Inflammatory macrophage treated with lipopolysaccharide for 1 hour (primary cell): ENCODE measurements around the gene HTATIP2.
A peak's percentile ranks its signal among the peaks of the same experiment; 100 is the strongest.
"Not testable (repeated sequence)": the region's sequence is repeated elsewhere in the genome, so short reads cannot be mapped to it uniquely, and the experiment has no call there.

ENCODE experiments used
- DNase-seq, 2 donors: peaks; one replicate each; pipeline ENCODE4 v3.0.0-alpha.2; 2020 to 2022

HTATIP2 gene

DNA sequence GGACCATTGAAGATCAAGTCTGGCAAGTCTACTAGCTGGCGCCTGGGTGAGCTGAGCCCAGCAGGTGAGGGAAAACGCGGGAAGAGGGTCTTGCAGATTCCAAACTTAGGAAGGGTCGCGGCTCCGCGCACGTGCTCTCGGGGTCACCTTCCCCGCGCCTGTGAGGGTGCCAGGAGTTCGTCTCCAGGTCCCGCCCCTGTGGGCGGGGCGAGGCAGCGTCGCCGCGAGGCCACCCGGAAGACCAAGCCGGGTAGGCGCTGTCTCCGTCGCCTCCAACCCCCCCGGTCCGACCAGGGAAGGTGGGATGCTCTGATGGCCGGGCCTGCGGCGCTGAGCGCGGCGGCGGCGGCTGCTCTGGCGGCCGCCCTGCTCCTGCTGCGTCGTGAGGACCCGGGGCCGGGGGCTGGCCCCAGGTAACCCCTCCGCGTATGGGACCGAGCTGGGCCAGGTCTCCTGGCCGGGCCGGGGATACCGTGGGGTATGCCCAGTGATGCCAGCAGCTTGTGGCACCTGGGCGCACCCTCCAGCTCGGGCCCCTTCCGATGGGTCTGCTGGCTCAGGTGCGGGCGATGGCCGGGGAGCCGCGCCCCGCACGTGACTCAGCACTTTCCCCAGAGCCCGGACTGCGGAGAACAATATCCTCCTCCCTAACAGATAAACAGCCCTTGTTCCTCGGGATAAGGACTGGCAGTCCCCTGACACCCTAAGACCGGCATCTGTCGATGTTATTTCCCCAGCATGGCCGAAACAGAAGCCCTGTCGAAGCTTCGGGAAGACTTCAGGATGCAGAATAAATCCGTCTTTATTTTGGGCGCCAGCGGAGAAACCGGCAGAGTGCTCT is at the start of gene HTATIP2:
TSS of gene HTATIP2 (plus strand) at position 215 of the 841 bp plus-strand sequence. CDS start at position 739, 524 bp downstream.
- peak; percentile 51 to 62 for DNase-seq

DNA sequence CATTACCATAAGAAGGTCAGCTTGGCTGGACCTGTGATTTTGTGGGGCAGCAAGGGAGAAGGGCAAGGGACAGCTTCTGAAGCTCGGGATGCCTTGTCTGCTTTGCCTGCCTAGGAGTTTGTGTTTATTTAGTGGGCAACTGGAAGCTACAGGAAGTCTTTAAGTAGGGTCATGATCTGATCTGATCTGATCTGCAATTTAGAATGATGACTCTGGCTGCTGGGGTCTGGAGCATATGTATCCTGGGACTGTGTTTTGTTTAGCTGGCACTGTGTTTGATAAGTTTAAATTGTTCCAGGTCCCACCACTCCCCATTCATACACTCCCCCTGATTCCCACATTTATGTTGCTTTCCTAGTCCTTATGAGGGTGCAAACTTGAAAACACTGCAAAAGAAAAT is 47.7 kb upstream of the HTATIP2 start:
- DNase-seq = no peak

DNA sequence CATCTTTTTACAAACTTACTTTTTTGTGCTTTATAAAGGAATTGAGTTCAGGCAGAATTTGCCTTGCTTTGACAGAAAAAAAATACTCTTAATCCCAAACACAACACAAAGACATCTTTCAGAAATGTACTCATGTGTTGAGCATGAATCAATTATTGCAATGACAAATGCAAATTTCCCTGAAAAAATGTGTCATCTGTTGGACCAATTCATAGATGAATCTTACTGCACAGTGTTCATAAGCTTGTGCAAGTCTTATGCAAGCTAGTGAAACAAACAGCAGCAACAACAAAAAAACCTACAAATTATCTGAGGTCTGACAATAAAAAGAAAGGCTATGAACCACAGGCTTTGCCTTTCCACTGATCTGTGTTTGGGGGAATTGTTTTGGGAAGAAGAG is 42.3 kb upstream of the HTATIP2 start:
- DNase-seq = no peak

DNA sequence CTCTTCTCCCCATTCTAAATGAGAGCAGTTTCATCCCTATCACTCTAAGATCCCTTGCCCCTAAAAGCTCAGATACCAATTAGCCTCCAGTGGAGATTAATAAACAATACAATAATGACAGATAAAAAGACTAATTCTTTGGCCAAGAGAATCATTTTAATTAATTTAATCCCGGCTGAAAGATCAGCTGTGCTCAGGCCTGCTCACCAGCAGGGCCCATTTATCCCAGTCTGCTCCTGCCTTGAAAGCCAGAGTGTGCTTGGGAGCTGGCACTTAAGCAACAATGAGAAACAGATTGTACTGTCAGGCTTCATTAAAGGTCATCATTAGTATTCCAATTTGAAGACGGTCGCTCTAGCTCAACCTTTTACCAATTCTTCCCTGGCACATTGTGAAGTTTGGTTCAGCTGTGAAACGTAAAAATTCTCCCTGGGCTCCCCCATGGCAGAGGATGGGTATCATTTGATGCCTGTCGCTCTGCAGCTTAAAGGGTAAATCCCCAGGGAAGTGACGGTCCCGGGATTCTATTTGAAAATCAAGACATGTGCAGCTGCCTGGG is 36.1 kb upstream of the HTATIP2 start:
- no peak for DNase-seq

DNA sequence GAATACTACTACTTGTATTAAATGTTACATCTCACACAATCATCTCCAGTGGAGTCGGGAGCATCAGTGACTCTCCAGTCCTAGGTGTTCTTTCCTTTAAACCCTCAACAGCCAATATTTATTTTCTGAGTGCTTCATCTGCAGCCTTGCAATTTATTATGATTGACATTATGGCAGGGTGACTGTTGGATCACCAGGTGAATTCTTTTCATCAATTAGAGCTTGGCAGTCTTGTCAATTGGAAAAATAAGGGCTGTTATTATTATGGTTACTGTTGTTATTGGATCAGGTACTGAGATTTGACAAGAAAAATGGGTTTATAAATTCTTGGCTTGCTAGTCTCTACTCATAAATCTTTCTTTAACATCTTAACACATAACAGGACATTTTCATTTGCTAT is 27.5 kb upstream of the HTATIP2 start:
- no peak for DNase-seq

DNA sequence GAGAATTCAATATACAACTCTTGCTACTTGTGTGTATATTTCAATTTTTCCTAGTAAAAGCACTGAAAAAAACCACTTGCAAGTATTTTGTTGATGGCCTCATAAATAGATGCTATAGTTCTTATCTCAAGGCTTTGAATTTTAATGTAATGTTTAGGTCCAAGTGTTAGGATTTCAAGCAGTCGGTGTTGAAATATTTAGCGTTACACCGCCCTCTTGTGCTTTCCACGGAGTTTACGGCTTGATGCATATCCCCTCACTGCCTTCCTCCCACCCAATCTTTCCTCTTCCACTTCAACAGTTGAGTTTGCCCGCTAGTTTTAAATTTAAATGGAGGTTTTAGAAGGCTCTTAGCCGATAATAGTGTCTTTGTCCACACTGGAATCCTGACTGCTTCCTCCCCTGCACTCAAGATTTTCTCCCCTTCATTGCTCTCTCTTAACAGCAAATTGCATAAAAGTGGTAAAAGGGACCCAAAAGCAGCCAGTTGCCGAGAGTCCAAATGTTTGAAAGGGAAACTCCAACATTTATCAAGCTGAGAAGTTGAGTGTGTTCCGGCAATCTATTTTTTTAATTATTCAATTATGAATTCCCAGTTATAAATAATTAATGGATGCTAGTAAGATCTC is 25.9 kb upstream of the HTATIP2 start:
- peak in 1 of 2 donors; percentile 16 for DNase-seq

DNA sequence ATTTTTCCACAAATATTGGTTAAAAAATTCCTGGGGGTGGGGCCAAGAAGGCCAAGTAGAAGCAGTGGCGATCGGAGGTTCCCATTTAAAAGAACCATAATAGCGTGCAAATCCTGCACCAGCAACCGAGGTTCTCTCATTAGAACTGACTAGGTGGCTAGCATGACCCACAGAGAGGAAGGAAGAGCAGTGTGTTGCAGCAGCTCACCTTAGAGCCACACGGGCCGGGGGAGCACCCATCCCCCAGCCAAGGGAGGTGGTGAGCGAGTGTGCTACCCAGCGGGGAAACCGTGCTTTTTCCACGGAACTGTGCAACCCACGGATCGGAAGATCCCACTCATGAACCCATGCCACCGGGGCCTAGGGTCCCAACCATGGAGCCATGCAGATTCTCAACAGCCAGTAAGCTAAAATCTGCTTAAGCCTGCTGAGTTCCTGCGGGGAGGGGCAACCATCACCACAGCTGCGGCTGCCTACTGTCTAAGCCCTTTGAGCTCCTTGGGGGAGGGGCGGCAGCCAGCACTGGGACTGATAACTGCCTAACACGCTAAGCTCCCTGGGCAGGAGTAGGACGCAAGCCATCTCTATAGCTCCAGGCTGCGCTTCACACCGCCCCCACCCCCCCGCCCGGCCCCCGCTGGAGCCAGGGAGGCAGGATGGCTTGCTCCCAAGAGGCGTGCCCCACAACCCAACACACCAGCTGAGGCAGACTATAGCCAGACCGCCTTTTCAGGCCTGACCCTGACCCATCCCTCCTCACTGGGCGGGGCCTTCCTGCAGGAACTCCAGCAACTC is 21.0 kb upstream of the HTATIP2 start:
- no peak for DNase-seq

DNA sequence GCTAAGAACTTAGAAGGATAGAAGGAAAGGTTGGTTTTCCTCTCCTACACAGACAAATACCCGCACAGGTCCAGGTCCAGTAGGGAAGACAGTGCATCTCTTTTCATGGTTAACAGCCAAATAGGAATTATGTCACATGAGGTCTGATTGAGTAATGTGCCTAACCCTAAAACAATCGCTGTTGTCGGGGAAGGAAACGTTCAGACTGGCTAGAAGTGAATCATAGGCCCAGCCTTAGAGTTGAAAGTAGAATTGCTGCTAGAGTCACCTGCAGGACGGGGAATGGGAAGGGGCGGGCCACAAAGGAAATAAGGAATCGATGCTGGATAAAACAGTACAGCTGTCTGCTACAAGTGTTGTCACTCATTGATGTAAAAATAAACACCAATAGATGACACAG is 12.4 kb upstream of the HTATIP2 start:
- DNase-seq = no peak

DNA sequence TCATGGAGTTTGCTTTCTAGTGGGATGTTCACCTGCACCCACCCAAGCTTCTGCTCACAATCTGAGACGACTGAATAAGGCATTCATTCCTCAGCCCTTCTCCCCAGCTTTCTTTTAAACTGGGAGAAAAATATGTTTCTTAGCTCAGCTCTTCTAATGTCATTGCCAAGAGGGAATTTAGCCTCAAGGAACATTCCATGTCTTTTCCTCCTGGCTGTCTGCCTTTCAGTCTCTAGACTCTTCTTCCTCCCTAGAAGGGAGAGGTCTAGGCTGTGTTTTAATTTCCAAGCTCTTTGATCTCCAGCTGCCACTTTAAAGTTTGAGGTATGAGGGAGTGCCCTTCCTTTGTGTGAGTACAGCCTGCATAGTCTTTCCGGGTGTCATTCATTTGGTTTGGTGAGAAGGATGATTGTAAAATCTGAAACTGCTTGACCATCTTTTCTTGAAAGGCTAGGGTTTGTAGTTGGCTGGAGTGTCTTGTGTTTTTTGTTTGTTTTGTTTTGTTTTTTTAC is 11.7 kb upstream of the HTATIP2 start:
- no peak for DNase-seq

DNA sequence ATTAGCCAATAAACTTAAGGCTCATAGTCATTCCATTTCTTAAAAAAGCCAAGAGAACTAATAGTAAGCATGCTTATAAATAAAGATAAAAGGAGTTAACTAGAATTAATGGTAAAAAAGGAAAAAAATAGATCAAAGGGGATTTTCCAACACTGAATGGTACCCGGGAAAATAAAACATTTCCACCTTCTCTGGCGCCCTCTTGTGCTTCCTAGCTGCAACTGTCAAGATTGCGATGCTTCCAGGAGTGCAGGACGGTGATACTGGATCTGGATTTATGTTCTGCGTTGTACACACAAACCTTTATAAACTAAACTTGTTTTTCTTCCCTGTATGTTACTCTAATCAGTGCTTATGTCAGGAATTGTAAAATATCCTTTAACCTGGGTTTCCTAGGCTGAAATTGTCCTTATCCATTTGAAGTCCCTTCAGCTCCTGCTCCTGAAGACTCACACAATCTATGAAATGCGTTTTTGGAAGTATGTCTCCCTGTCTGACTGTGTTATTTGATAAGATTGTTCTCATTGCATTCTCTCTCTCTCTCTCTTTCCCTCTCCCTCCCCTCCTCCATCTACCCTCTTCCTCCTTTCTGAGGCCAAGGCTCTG is 9.6 kb upstream of the HTATIP2 start:
- peak in 1 of 2 donors; percentile 67 for DNase-seq

DNA sequence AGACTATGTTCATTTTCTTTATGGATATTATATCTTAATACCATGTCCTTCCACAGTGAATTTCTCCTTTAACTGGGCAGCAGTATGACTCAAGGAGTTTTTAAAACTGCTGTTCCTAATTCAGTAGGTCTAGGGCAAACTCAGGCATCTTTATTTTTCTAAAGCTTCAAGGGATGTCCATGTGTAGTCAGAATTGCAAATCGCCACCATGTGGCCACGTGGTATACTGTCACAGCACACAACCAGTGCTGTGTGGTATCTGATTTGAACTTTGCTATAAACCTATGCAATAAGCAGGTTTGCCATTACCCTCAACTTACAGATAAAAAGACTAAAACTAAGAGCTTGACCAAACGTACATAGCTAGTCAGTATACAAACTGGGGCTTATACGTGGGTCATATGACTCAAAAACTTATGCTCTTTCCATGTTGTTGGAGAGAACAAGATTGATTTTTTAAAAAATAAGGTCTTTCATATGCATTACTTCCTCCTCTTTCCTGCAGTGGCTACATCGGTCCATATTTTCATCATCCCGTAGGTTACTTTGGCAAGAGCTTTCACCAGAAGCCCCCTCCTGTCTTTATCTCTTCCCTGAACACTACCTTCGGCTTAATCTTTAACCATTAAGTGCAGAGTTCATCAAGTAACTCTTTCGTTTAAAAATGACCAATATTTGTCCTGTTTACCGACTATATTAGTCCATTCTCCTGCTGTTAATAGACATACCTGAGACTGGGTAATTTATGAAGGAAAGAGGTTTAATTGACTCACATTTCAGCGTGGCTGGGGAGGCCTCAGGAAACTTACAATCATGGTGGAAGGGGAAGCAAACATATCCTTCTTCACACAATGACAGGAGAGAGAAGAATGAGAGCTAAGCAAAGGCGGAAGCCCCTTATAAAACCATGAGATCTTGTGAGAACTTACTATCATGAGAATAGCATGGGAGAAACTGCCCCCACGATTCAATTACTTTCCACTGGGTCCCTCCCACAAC is 8.0 kb upstream of the HTATIP2 start:
- DNase-seq = peak; percentile 36 to 44

DNA sequence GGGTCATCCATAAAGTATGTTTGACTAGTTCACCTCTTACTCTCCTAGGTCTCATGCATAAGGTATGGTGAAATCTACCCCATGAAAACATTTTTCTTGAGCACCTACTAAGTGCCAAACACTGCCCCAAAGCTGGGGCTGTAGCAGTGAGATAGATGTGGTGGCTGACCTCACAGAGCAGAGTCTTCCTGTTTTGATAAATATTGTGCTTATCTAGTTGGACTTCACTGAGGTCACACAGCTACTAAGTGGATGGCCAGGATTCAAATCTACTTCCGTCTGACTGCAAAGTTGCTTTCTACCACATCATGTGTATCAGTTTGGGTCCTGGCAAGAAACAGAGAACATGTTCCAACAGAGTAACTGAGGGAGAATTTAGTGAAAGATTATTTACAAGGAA is 6.4 kb upstream of the HTATIP2 start:
- no peak for DNase-seq

DNA sequence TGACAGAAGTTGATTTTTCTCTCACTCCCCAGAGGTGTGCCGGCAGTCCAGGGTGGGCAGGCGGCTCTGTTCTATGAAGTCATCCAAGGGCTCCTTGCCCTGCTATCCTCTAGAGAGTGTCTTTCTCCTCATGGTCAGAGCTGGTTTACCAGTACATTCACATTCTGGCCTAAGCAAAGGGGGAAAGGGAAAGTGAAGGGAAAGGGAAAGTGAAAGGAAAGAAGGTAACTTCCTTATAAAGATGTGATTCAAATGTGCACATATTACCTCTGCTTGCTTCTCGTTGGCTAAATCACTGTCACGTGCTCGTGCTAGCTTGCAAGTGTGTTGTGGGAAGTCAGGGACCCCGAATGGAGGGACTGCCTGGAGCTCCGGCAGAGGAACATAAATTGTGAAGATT is 2.9 kb upstream of the HTATIP2 start:
- peak; percentile 72 to 75 for DNase-seq

DNA sequence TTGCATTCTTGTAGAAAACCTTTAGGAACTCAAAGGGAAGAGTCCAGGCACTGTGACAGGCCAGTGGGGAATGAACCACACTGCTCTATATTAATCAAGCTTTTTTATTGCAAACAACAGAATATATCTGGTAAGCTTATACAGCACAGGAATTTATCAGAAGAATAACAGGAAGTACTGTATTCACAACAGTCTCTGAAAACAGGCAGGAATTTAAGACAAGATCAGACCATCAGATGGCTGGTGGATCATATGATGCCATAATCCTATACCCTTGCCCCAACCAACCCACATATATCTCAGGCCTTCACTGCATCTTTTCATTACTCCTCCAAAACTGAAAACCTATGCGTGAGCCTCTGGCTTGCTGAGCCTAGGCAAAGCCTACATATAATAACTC is 1.0 kb upstream of the HTATIP2 start:
- DNase-seq = no peak

DNA sequence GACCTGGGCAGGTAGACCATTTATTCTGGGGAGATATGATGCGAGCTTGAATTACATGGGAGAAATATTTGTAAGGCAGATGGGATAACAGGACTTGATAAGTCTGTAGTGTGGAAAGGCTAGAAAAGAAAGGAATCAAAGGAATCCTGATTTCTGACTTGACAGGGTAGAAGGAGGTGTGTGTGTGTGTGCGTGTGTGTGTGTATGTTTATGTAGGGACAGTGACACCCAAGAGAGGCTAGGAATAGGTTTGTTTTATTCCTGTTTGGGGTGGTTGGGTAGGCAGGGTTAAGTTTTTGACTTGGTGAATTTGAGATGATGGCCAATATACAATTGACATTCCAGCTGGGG is 390 bp upstream of the HTATIP2 start:
- no peak for DNase-seq

DNA sequence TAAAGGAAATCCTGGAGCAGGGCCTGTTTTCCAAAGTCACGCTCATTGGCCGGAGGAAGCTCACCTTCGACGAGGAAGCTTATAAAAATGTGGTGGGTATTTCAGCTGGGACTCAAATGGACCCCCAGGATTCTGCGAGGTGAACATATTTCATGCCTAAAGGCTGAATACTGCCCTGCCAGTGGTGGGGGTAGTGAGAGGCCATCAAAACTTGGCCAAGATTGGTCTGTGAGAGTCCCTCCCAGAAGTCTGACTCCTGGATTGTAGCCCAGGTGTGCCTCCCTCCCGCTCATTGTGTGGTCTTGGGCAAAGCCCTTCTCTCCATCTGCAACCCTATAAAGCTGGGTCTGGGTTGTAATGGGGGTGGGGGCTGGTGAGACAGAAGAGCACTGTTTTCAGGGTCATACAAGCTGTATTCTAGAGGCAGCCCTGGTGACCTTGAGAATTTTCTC is 853 bp downstream of the HTATIP2 start:
- no peak for DNase-seq

DNA sequence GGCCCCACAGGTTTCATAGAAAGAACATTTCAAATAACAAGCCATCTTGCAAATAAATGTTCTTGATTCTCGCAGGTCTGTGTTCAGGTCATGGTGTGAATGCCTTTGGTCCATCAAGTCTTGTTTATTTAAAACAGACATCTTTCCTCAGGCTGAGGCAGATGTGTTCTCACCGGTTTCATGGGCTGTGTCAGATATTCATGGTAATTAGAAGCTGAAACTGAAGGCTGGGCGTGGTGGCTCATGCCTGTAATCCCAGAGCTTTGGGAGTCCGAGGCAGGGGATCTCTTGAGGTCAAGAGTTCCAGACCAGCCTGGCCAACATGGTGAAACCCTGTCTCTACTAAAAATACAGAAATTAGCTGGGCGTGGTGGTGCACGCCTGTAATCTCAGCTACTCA is 2.0 kb downstream of the HTATIP2 start:
- DNase-seq = not testable (repeated sequence)

DNA sequence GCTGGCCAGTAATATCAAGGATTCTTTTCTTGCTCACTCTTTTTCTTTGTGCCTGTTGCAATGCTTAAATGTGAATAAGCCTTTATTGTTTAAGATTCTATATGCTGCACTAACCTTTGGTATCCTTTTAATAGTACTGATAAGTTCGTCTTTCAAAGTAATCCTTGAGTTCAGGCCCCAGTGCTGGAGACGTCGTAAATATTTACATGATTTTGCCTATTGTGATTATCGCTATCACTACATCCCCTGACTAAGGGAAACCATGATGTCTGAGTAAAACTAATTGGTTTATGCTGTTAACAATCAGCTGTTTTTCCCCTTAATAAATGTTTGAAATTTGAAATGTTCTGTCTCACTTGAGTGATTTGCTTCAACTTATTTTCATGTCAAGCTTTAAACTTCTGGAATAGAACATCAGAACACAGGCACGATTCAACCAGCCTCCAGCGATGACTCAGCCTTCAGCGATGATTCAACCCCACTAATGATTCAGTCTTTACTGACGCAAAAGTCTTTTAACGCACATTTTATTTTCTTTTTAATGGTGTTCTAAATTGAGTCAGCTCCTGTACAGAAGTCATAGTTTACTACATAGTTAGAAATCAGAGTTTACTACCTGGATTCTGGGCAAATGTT is 3.9 kb downstream of the HTATIP2 start:
- peak; percentile 67 to 81 for DNase-seq

DNA sequence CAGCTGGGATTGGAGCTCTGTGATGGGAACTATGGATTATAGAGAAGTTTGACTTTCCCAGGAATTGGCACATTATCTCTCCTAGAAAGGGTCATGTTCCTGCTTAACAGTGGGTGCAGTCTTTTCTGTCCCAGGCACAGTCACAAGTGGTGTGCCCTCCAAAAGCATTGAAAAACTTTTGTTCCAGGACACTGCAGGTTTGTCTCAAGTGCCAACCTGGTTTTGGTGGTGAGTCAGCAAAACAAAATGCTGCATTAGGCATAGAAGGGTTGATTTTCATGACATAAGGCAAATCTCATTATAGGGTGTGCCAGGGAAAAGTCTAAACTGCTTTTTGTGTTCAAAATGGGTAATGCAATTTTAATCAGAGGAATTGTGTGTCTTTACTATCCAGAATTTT is 4.9 kb downstream of the HTATIP2 start:
- DNase-seq = no peak

DNA sequence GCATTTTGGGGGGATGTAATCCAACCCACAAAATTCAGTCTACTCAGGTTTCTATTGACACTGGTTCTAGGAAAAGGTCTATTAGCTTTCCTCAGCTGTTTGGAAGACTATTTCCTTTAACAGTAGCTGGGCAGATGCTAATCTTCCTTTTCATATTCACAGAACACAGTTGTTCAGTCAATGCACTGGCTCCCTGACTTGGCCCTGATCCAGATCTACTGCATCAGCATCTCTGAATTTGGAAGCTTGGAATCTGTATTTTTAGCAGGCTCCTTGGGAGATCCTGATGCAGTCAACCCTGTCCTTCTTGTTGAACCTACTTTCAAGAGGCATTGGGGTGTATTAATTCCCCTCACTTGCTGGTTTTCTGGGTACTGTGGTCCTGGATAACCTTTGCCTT is 6.3 kb downstream of the HTATIP2 start:
- DNase-seq = no peak

DNA sequence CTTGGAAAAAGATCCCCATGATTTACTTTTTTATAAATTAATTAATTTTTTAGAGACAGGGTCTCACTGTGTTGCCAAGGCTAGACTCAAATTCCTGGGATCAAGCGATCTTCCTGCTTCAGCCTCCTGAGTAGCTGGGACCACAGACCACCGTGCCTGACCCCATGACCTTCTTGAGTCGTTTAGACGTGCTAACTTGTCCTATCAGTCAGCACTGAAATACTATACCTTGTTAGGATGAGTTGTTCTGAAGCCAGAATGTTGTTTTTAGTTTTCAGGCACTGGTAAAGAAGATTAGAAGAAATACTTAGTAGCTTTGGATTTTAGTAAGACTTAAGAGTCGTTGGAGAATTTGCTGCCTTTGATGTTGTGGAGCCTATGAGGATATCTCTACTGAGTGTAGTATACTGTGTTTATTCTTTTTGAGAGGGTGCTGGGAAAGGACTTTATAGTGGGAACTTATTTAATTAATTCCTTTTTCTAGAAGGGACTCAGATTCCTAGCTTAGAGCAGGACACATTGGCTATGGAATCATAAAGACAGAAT is 8.6 kb downstream of the HTATIP2 start:
- no peak for DNase-seq
